Measurements from ENCODE around the gene FAM50A. TPM values are rescaled to one million over a fixed set of nuclear protein-coding genes. Genes with fewer than 3 reads are reported as not detected.

The FAM50A gene
- total RNA-seq, 2 experiments from 2014 or later: 66.2 to 70.5 TPM

DNA sequence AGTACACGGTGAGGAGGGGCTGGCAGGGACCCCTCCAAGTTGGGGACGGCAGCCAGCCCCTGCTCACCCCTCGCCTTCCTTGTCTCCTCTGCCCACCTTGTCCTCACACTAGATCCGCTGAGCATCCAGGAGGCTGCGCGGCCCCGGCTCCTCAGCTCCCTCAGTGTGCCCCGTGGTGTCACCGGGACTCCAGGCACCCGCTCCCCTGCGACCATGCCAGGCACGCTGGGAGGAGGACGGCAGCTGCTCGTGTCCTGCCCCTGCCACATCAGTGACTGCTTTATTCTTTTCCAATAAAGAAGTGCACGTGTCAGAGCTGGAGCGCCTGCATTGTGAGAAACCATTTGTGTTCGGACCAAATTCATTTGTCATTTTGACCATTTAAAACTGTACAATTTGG lies 6.4 kb downstream of the FAM50A start:
- Mint-ChIP-seq H3K36me3 (peaks cover 9% of the 10 kb centered on the region), H3K9me3 (ENCODE audit: low read depth) (no peaks in the 10 kb centered on the region), H3K4me1 (peaks cover 5% of the 10 kb centered on the region), H3K27me3 (no peaks in the 10 kb centered on the region), H3K4me3 (no peak overlapping the region), H3K27ac (no peak overlapping the region)
- ATAC-seq (no peak), DNase-seq (no peak)
- CTCF ChIA-PET: no interaction called here

DNA sequence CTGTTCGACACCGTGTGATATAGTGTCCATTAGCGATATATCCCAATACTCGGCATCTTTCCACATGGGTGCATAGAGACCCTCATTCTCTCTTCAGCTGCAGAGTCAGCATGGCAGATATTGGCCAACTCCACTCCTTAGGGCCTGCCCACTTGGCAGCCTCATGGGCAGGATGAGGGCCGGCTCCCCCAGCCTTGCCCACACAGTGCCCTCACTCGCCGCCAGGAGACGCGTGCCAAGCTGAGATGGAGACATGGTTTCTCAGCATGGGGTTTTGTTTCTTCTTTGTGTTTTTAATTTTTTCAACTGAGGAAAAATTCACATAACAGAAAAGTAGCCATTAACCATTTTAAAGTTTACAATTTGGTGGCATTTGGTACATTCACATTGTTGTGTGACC lies 8.9 kb downstream of the FAM50A start:
- peaks cover 8% of the 10 kb centered on the region for H3K36me3 Mint-ChIP-seq
- CTCF ChIA-PET: no interaction called here

DNA sequence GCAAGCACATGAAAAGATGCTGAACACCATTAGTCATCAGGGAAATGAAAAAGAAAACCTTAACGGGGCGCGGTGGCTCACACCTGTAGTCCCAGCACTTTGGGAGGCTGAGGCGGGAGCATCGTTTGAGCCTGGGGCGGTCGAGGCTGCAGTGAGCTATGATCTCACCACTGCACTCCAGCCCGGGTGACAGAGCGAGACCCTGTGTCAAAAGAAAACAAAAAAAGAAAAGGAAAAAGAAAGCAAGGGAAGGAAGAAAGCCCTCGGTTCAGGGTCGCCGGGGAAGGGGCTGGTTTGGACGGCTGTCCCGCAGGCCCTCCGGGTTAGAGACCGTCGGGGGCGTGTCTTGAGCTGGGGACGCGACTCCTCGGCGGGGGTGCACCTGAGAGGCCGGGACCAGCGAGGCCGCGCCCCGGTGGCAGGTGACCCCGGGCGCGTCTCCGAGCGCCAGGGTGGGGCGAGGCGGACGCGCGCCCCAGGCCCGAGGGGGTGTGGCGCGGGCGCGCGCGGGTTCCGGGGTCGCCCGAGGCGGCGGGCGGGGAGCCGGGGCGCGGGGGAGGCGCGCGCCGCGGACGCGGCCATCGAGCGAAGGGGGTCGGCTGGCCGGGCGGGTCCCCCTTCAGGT lies 13.7 kb downstream of the FAM50A start:
- Mint-ChIP-seq H3K4me1 (peaks cover 15% of the 10 kb centered on the region), H3K27me3 (no peaks in the 10 kb centered on the region), H3K4me3 (peak overlapping the region; percentile 89), H3K36me3 (peaks cover 7% of the 10 kb centered on the region), H3K9me3 (ENCODE audit: low read depth) (no peaks in the 10 kb centered on the region), H3K27ac (peak overlapping the region; percentile 89)
- CTCF ChIA-PET: interaction anchor here (1.6 kb wide), 1 partner anchor 19 kb away, joined by 4 read pairs; no protein-coding TSS in a partner anchor
- DNase-seq: peak; percentile 70
- ATAC-seq: peak; percentile 75

More for the DNA sequence above, 8.9 kb downstream of the FAM50A start:
- Mint-ChIP-seq H3K4me1 (peaks cover 5% of the 10 kb centered on the region), H3K27ac (no peak overlapping the region), H3K4me3 (no peak overlapping the region), H3K27me3 (no peaks in the 10 kb centered on the region), H3K9me3 (ENCODE audit: low read depth) (no peaks in the 10 kb centered on the region)
- ATAC-seq (no peak), DNase-seq (no peak)

DNA sequence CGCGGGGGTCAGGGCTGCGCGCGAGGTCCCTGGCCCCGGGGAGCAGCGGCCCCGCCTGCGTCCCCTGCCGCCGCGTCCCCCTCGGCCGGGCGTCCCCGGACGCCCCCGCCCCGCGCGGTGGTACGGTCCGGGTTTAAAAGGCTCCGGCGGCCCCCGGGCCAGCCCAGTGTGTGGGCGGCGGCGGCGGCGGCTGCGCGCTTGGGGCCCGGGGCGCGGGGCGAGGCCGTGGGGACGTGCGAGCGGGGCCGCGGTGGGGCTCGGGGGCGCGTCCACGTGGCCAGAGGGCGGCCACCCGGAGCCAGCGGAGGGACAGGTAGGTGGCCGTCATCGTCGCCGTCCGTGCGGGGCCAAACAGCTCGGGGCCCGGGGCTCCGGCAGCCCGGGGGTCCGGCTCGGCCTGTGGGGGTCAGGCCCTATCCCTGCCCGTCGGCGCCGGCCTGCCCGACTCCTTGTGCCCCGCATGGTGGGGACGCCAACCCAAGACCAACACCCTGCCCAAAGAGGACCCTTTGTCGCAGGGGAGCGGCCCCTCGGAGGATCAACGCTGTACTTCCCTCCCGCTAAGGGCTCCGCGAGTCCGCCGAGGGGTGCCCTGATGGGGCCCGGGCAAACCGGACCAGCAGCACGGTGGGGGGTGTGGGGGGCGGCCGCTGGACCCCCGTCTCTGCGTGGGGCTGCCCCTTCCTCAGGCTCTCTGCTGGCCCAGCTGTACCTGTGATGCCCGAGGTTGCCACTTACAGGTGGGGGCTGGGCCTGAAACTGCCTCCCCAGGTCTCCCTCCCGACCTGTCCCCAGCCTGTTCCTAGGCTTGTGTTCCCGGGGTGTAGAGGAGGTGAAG lies 14.4 kb downstream of the FAM50A start, which contains the start of gene PLXNA3:
Gene PLXNA3 (plus strand): TSS at position 166 of the 838 bp plus-strand sequence. CDS start 1,903 bp downstream, outside the sequence.
- Mint-ChIP-seq H3K9me3 (ENCODE audit: low read depth) (no peaks in the 10 kb centered on the region), H3K4me3 (peak within 1 kb of the TSS; percentile 89), H3K27ac (peak within 1 kb of the TSS; percentile 89), H3K36me3 (peaks cover 7% of the 10 kb centered on the region), H3K4me1 (peaks cover 15% of the 10 kb centered on the region), H3K27me3 (no peaks in the 10 kb centered on the region)
- DNase-seq (peak; percentile 63), ATAC-seq (peak; percentile 80)
- CTCF ChIA-PET: interaction anchor here (1.4 to 1.6 kb wide), 2 partner anchors 19 to 32 kb away, joined by 4 read pairs; partner anchors contain the start of gene SLC10A3

DNA sequence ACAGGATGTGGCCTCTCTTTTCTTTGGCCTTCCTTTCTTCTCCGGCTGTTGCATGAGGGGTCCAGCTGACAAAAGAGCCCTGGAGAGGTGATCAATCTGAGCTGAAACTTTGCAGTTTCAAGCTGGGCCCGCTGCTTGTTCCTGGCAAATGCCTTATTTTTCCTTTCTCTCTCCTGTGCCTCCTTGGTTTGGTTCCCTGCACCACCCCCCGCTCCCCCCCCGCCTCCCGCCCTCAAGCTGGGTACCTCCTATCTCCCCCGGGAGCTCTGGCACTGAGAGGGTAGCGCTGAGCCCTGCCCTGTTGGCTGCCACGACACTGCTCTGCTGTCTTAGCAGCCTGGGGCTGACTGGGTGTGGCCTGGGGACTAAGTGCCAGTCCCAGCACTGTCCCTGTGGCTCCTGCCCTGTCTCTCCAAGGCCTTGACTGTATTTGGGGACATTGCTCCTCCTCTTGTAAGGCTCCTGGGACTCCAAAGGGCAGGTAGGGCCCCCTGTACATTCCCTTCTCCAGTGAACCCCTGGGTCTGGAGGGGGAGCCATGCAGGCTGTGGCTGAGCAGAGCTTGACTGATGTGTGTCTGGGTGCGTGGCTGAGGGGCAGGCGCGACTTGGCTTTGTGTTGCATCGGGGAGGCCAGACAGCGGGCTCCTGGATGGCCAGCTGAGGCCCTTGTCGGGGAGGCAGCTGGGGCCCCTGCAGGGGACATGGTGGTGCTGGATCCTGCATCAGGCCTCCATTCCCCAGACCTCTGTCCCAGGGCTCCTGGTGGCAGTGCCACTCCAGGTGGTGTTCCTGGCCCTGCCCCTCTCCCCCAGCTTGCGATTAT lies 15.2 kb downstream of the FAM50A start:
- peak overlapping the region; percentile 77 for H3K4me3 Mint-ChIP-seq
- peak overlapping the region; percentile 68 for H3K27ac Mint-ChIP-seq
- H3K4me1 Mint-ChIP-seq: peaks cover 15% of the 10 kb centered on the region
- H3K9me3 Mint-ChIP-seq (ENCODE audit: low read depth): no peaks in the 10 kb centered on the region
- peak; percentile 50 for ATAC-seq
- H3K36me3 Mint-ChIP-seq: peaks cover 7% of the 10 kb centered on the region
- H3K27me3 Mint-ChIP-seq: no peaks in the 10 kb centered on the region
- no peak for DNase-seq
- CTCF ChIA-PET: interaction anchor here (1.4 to 1.6 kb wide), 2 partner anchors 18 to 31 kb away, joined by 4 read pairs; partner anchors contain the start of gene SLC10A3

DNA sequence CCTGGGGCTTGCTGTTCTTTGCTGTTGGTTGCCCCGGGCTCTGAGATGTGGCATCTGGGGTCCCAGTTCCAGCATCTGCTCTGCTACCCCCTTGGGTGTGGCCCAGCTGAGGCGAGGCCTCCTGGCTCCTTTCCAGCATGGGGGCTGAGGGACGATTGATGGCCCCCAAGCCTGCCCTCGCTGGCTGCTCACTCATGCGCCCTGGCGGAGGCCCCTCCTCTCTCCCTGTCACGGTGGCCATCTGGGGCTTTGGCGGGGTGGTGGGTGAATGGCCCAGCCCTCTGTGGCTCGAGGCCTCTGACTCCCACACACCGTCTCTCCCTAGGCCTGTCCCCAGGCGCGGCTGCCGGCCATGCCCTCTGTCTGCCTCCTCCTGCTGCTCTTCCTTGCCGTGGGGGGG lies 15.9 kb downstream of the FAM50A start:
- H3K27ac Mint-ChIP-seq: no peak overlapping the region
- peak overlapping the region; percentile 77 for H3K4me3 Mint-ChIP-seq
- no peaks in the 10 kb centered on the region for H3K9me3 Mint-ChIP-seq (ENCODE audit: low read depth)
- DNase-seq (no peak), ATAC-seq (no peak)
- H3K27me3 Mint-ChIP-seq: no peaks in the 10 kb centered on the region
- H3K4me1 Mint-ChIP-seq: peaks cover 15% of the 10 kb centered on the region
- CTCF ChIA-PET: interaction anchor here (1.4 kb wide), 1 partner anchor 31 kb away, joined by 4 read pairs; the partner anchor contains the start of gene SLC10A3
- peaks cover 2% of the 10 kb centered on the region for H3K36me3 Mint-ChIP-seq

DNA sequence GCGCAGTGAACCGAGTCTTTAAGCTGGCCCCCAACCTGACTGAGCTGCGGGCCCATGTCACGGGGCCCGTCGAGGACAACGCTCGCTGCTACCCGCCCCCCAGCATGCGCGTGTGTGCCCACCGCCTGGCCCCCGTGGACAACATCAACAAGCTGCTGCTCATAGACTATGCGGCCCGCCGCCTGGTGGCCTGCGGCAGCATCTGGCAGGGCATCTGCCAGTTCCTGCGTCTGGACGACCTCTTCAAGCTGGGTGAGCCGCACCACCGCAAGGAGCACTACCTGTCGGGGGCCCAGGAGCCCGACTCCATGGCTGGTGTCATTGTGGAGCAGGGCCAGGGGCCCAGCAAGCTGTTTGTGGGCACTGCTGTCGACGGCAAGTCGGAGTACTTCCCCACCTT lies 16.4 kb downstream of the FAM50A start:
- no peaks in the 10 kb centered on the region for H3K9me3 Mint-ChIP-seq (ENCODE audit: low read depth)
- peaks cover 15% of the 10 kb centered on the region for H3K4me1 Mint-ChIP-seq
- peaks cover 2% of the 10 kb centered on the region for H3K36me3 Mint-ChIP-seq
- ATAC-seq (no peak), DNase-seq (no peak)
- CTCF ChIA-PET: interaction anchor here (1.4 kb wide), 1 partner anchor 67 kb away, joined by 3 read pairs; no protein-coding TSS in a partner anchor
- no peaks in the 10 kb centered on the region for H3K27me3 Mint-ChIP-seq
- no peak overlapping the region for H3K27ac Mint-ChIP-seq
- no peak overlapping the region for H3K4me3 Mint-ChIP-seq

DNA sequence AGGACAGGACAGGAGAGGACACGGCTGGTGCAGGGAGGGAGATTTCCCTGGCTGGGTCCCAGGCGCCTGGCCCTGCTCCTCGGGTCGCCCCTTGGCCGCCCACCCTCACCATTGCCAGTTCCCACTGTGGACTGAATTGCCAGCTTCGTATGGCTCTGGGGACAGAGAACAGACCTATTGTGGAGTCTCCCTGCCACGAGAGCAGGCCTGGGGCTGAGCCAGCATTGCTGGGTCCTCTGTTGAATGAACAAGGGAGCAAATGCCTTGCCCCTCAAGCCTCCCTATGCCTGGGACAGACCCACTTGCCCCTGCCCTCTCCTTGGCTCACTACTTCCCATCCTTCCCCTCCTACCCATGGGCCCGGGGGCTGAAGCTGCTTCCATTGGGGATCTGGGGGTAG lies 18.5 kb downstream of the FAM50A start:
- H3K4me1 Mint-ChIP-seq: peaks cover 11% of the 10 kb centered on the region
- H3K9me3 Mint-ChIP-seq (ENCODE audit: low read depth): no peaks in the 10 kb centered on the region
- no peak overlapping the region for H3K4me3 Mint-ChIP-seq
- ATAC-seq: no peak
- H3K36me3 Mint-ChIP-seq: peaks cover 2% of the 10 kb centered on the region
- H3K27me3 Mint-ChIP-seq: no peaks in the 10 kb centered on the region
- H3K27ac Mint-ChIP-seq: no peak overlapping the region
- CTCF ChIA-PET: interaction anchor here (1.1 kb wide), 1 partner anchor 14 kb away, joined by 5 read pairs; no protein-coding TSS in a partner anchor
- DNase-seq: no peak

DNA sequence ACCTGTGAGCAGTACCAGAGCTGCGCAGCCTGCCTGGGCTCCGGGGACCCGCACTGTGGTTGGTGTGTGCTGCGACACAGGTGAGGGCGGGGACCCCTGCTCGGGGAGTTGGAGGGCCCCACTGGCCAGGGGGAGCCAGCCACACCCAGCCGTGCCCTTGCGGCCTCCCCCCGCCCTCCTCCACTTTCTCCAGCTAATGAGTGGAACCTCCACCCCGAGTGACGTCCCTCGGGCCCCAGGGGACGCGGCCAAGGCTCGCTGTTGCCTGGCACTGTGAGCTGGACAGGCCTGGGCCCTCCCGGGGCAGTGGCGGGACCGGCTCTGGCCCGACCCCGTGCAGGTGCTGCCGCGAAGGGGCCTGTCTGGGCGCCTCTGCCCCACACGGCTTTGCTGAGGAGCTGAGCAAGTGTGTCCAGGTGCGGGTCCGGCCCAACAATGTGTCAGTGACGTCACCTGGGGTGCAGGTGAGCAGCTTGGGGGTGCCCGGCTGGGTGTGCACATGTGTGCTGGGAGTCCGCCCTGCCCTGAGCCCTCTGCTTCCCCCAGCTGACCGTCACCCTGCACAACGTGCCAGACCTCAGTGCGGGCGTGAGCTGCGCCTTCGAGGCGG lies 19.8 kb downstream of the FAM50A start:
- ATAC-seq: no peak
- CTCF ChIA-PET: no interaction called here

DNA sequence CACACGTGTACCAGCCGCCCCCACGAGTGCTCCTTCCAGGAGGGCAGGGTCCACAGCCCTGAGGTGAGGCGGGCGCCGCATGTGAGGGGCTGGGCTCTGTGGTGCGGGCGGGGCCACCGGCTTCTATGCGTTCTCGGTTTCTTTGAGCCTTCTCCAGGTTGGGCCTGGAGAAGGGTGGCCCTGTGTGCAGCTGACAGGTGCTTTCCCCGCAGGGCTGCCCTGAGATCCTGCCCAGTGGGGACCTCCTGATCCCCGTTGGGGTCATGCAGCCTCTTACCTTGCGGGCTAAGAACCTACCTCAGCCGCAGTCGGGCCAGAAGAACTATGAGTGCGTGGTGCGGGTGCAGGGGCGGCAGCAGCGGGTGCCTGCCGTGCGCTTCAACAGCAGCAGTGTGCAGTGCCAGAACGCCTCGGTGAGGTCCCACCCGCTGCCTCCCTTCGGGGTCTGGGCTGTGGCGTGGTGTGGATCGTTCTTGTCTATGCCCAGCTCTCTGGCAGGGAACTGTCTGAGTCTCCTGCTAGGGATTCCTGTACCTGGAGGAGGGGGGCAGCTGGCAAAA lies 20.9 kb downstream of the FAM50A start:
- DNase-seq (no peak), ATAC-seq (no peak)
- H3K27me3 Mint-ChIP-seq: no peaks in the 10 kb centered on the region
- no peaks in the 10 kb centered on the region for H3K9me3 Mint-ChIP-seq (ENCODE audit: low read depth)
- CTCF ChIA-PET: no interaction called here
- H3K27ac Mint-ChIP-seq: no peak overlapping the region
- peaks cover 2% of the 10 kb centered on the region for H3K36me3 Mint-ChIP-seq
- H3K4me3 Mint-ChIP-seq: no peak overlapping the region
- H3K4me1 Mint-ChIP-seq: peaks cover 6% of the 10 kb centered on the region

More for the DNA sequence above, 19.8 kb downstream of the FAM50A start:
- Mint-ChIP-seq H3K36me3 (peaks cover 2% of the 10 kb centered on the region), H3K27me3 (no peaks in the 10 kb centered on the region), H3K27ac (no peak overlapping the region), H3K9me3 (ENCODE audit: low read depth) (no peaks in the 10 kb centered on the region), H3K4me3 (no peak overlapping the region), H3K4me1 (peaks cover 10% of the 10 kb centered on the region)
- no peak for DNase-seq

DNA sequence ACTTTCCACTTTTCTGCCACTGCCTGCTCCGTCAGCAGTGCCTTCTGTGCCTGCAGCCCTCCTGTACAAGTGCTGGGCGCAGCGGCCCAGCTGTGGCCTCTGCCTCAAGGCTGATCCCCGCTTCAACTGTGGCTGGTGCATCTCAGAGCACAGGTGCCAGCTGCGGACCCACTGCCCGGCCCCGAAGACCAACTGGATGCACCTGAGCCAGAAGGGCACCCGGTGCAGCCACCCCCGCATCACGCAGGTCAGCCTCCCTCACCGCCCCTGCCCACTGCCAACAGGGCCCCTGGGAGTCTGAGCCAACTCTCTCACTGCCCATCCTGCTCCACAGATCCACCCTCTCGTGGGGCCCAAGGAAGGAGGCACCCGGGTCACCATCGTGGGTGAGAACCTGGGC lies 21.7 kb downstream of the FAM50A start:
- Mint-ChIP-seq H3K27me3 (no peaks in the 10 kb centered on the region), H3K27ac (no peak overlapping the region), H3K36me3 (peaks cover 4% of the 10 kb centered on the region), H3K4me3 (no peak overlapping the region), H3K9me3 (ENCODE audit: low read depth) (no peaks in the 10 kb centered on the region), H3K4me1 (peaks cover 4% of the 10 kb centered on the region)
- ATAC-seq: no peak
- CTCF ChIA-PET: no interaction called here
- no peak for DNase-seq

DNA sequence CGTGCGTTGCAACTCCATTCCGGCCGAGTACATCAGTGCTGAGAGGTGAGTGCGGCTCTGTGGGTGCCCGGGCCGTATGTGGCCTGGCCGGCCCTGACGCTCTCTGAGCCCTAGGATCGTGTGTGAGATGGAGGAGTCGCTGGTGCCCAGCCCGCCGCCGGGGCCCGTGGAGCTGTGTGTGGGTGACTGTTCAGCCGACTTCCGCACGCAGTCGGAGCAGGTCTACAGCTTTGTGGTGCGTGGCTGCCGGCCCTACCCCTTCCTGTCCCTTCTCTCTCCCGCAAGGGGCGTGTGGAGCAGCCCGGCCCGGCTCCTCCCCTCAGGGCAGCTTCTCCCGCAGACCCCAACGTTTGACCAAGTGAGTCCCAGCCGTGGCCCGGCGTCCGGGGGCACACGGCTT lies 22.1 kb downstream of the FAM50A start:
- CTCF ChIA-PET: no interaction called here
- DNase-seq (no peak), ATAC-seq (no peak)
- H3K36me3 Mint-ChIP-seq: peaks cover 3% of the 10 kb centered on the region
- H3K27ac Mint-ChIP-seq: no peak overlapping the region
- H3K9me3 Mint-ChIP-seq (ENCODE audit: low read depth): no peaks in the 10 kb centered on the region
- no peak overlapping the region for H3K4me3 Mint-ChIP-seq
- H3K27me3 Mint-ChIP-seq: no peaks in the 10 kb centered on the region
- peaks cover 3% of the 10 kb centered on the region for H3K4me1 Mint-ChIP-seq
